ENCODE data around the gene CRYAB. TPM values are rescaled to one million over a fixed set of nuclear protein-coding genes. Genes with fewer than 3 reads are reported as not detected.
A peak's percentile ranks its signal among the peaks of the same experiment; 100 is the strongest.

The CRYAB gene
- total RNA-seq, 1 donor from 2014 or later = 0.45 TPM

DNA sequence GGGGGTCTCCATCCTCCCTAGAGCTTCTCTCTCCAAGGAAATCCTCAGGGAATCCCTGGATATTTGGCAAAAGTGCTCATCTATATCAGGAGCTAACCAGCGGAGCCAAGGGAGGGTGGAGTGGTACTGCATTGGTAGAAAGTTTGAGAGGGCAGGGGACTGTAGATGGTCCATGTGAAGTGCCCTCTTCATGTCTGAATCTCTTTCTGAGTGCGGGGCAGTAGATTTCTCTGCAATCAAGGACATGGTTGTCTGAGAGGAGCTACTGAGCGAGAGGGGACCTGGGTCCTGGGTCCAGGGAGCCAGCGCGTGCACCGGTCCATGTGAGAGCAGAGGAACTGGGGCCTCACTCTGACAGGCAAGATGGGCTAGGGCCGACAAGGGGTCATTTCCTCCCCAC lies 26.3 kb upstream of the CRYAB start:
- H3K27me3 Mint-ChIP-seq (ENCODE audit: insufficient read depth, low read depth) = peaks cover 2% of the 10 kb centered on the region
- H3K4me1 ChIP-seq = peaks cover 35% of the 10 kb centered on the region
- H3K9ac ChIP-seq = peak overlapping the region; percentile 23
- no peaks in the 10 kb centered on the region for H3K79me2 ChIP-seq (ENCODE audit: low read depth)
- peaks cover 6% of the 10 kb centered on the region for H3K36me3 Mint-ChIP-seq
- H3K4me3 Mint-ChIP-seq = peak overlapping the region; percentile 87
- TF ChIP-seq, protein P1, sequence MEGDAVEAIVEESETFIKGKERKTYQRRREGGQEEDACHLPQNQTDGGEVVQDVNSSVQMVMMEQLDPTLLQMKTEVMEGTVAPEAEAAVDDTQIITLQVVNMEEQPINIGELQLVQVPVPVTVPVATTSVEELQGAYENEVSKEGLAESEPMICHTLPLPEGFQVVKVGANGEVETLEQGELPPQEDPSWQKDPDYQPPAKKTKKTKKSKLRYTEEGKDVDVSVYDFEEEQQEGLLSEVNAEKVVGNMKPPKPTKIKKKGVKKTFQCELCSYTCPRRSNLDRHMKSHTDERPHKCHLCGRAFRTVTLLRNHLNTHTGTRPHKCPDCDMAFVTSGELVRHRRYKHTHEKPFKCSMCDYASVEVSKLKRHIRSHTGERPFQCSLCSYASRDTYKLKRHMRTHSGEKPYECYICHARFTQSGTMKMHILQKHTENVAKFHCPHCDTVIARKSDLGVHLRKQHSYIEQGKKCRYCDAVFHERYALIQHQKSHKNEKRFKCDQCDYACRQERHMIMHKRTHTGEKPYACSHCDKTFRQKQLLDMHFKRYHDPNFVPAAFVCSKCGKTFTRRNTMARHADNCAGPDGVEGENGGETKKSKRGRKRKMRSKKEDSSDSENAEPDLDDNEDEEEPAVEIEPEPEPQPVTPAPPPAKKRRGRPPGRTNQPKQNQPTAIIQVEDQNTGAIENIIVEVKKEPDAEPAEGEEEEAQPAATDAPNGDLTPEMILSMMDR (IDR thresholded peaks at IDR 0.05) = no peak
- TF ChIP-seq EZH2 (IDR thresholded peaks at IDR 0.05) (no peak), EZH2phosphoT487 (IDR thresholded peaks at IDR 0.05) (no peak)
- no peaks in the 10 kb centered on the region for H4K20me1 ChIP-seq (ENCODE audit: low read depth)
- H3K27ac ChIP-seq = peak overlapping the region; percentile 73
- H2AFZ ChIP-seq (replicated peaks) = peak overlapping the region; percentile 90
- peak; percentile 34 for DNase-seq (ENCODE audit: low spot score)
- H3K4me1 Mint-ChIP-seq = peaks cover 51% of the 10 kb centered on the region
- no peaks in the 10 kb centered on the region for H3K27me3 ChIP-seq
- peaks cover 37% of the 10 kb centered on the region for H3F3A ChIP-seq (ENCODE audit: low read depth)
- no peaks in the 10 kb centered on the region for H3K36me3 ChIP-seq
- no peaks in the 10 kb centered on the region for H3K9me3 ChIP-seq (ENCODE audit: low read depth)
- H3K9me3 Mint-ChIP-seq = no peaks in the 10 kb centered on the region
- H3K27ac Mint-ChIP-seq = peak overlapping the region; percentile 26
- H3K4me3 ChIP-seq = peak overlapping the region; percentile 63
- peak overlapping the region; percentile 89 for H3K4me2 ChIP-seq

DNA sequence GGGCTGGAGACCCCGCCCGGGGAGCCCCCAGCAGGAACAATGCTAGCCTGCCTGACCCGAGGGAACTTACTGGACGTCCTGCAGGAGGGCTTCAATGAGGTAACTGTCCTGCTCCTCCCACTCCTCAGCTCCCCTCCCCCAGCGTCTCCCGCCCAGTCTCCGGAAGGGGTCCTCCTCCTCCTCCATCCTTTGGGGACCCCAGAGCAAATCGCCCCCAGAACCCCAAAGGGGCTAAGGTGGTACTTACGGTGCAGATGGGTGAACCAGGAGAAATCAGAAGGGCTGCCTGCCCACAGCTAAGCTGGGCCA lies 25.8 kb upstream of the CRYAB start:
- Histone ChIP-seq H3K4me2 (peak overlapping the region; percentile 89), H3K9me3 (ENCODE audit: low read depth) (no peaks in the 10 kb centered on the region), H3K9ac (peak overlapping the region; percentile 23), H3K4me3 (peak overlapping the region; percentile 63), H3K4me1 (peaks cover 35% of the 10 kb centered on the region), H2AFZ (replicated peaks) (peak overlapping the region; percentile 90), H3K27me3 (no peaks in the 10 kb centered on the region), H3K36me3 (no peaks in the 10 kb centered on the region), H4K20me1 (ENCODE audit: low read depth) (no peaks in the 10 kb centered on the region), H3K79me2 (ENCODE audit: low read depth) (no peaks in the 10 kb centered on the region), H3F3A (ENCODE audit: low read depth) (peaks cover 37% of the 10 kb centered on the region), H3K27ac (peak overlapping the region; percentile 73)
- TF ChIP-seq, protein P1 (IDR thresholded peaks at IDR 0.05) = no peak
- no peak for TF ChIP-seq EZH2 (IDR thresholded peaks at IDR 0.05)
- no peak for TF ChIP-seq EZH2phosphoT487 (IDR thresholded peaks at IDR 0.05)
- peaks cover 1% of the 10 kb centered on the region for H3K36me3 Mint-ChIP-seq
- no peak overlapping the region for H3K27ac Mint-ChIP-seq
- DNase-seq (ENCODE audit: low spot score) = no peak
- H3K9me3 Mint-ChIP-seq = no peaks in the 10 kb centered on the region
- peak overlapping the region; percentile 87 for H3K4me3 Mint-ChIP-seq
- H3K4me1 Mint-ChIP-seq = peaks cover 55% of the 10 kb centered on the region
- peaks cover 2% of the 10 kb centered on the region for H3K27me3 Mint-ChIP-seq (ENCODE audit: insufficient read depth, low read depth)

DNA sequence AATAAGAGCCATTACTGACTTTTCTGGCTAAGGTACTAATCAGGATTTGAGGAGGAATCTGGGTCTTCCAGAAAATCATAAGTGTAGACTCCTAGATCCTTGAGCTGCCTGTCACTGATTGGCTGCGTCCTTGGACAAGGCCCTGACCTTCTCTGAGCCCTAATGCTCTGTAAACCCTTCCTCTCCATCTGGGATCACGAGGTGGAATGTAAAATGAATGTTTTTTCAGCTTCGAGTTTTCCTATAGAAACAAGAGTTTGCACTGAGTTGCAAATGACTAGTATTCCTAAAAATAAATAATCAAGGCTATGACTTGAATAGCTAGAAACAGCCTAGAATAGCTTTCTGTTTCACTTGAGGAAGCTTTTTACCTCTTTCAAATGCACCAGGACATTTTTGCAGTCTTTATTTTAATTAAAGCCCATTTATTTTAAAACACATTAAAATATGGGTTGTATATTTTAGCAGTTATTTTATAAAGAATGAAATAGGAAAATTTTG lies 24.5 kb upstream of the CRYAB start:
- H3K4me2 ChIP-seq = peak overlapping the region; percentile 89
- no peaks in the 10 kb centered on the region for H3K79me2 ChIP-seq (ENCODE audit: low read depth)
- no peaks in the 10 kb centered on the region for H3K27me3 ChIP-seq
- no peak overlapping the region for H3K27ac ChIP-seq
- Mint-ChIP-seq H3K9me3 (no peaks in the 10 kb centered on the region), H3K27me3 (ENCODE audit: insufficient read depth, low read depth) (peaks cover 2% of the 10 kb centered on the region), H3K36me3 (no peaks in the 10 kb centered on the region), H3K27ac (no peak overlapping the region), H3K4me1 (peaks cover 55% of the 10 kb centered on the region), H3K4me3 (peak overlapping the region; percentile 84)
- peak overlapping the region; percentile 90 for H2AFZ ChIP-seq (replicated peaks)
- peaks cover 37% of the 10 kb centered on the region for H3F3A ChIP-seq (ENCODE audit: low read depth)
- DNase-seq (ENCODE audit: low spot score) = no peak
- no peaks in the 10 kb centered on the region for H3K9me3 ChIP-seq (ENCODE audit: low read depth)
- peak overlapping the region; percentile 63 for H3K4me3 ChIP-seq
- no peak overlapping the region for H3K9ac ChIP-seq
- H3K36me3 ChIP-seq = no peaks in the 10 kb centered on the region
- no peaks in the 10 kb centered on the region for H4K20me1 ChIP-seq (ENCODE audit: low read depth)
- H3K4me1 ChIP-seq = peaks cover 35% of the 10 kb centered on the region
- TF ChIP-seq, protein P1 (IDR thresholded peaks at IDR 0.05) = no peak
- TF ChIP-seq EZH2phosphoT487 (IDR thresholded peaks at IDR 0.05) = no peak
- TF ChIP-seq EZH2 (IDR thresholded peaks at IDR 0.05) = no peak
